SU-DHL-6 (cell line): ENCODE data around the gene ARHGAP40.

Source experiments
- H2AFZ ChIP-seq: fragments of 200-600 bp; sonication (generic); 2 replicates; pipeline ENCODE4 v1.6.1; 2014; ENCODE audit warnings: low read depth, mild to moderate bottlenecking, moderate library complexity, mixed read lengths, antibody characterized with exemption, low read length; ENCODE audit not compliant: severe bottlenecking
- H3F3A ChIP-seq: fragments of 200-600 bp; shearing (Covaris generic); 2 replicates; pipeline ENCODE4 v1.6.0; 2016; ENCODE audit warnings: antibody characterized with exemption, mild to moderate bottlenecking; ENCODE audit not compliant: insufficient read depth
- H3K27ac ChIP-seq: fragments of 200-600 bp; sonication (generic); 2 replicates; pipeline ENCODE4 v1.5.1; 2016; ENCODE audit warnings: low read depth, mild to moderate bottlenecking, low read length, moderate library complexity, mixed read lengths
- H3K27me3 ChIP-seq: fragments of 200-600 bp; sonication (generic), shearing (Covaris generic); 2 replicates; pipeline ENCODE4 v1.6.0; 2014; ENCODE audit warnings: mild to moderate bottlenecking, low read length
- H3K36me3 ChIP-seq: fragments of 200-600 bp; sonication (generic); 2 replicates; pipeline ENCODE4 v1.6.1; 2014; ENCODE audit warnings: mild to moderate bottlenecking, low read length, mixed read lengths
- H3K4me2 ChIP-seq: fragments of 300-600, 200-600 bp; shearing (Covaris generic), sonication (generic); 2 replicates; pipeline ENCODE4 v1.6.0; 2014; ENCODE audit warnings: low read length, low read depth, mild to moderate bottlenecking; ENCODE audit not compliant: poor library complexity, severe bottlenecking
- H3K4me3 ChIP-seq: fragments of 200-600 bp; sonication (generic); 2 replicates; pipeline ENCODE4 v1.5.1; 2014; ENCODE audit warnings: antibody characterized with exemption, low read length, mild to moderate bottlenecking, mixed read lengths; ENCODE audit not compliant: insufficient read depth, poor library complexity, severe bottlenecking
- H3K79me2 ChIP-seq: fragments of 200-600 bp; sonication (generic); 2 replicates; pipeline ENCODE4 v1.6.1; 2014; ENCODE audit warnings: mild to moderate bottlenecking, low read length, moderate library complexity; ENCODE audit not compliant: insufficient read depth
- H3K9ac ChIP-seq: fragments of 200-600 bp; sonication (generic); 2 replicates; pipeline ENCODE4 v1.7.0; 2014; ENCODE audit warnings: mild to moderate bottlenecking, low read length
- H3K9me2 ChIP-seq: fragments of 200-600 bp; sonication (generic); replicated peaks from 2 replicates; pipeline ENCODE4 v1.6.1; 2014; ENCODE audit warnings: low read length; ENCODE audit not compliant: insufficient read depth
- H3K9me3 ChIP-seq: fragments of 200-600 bp; sonication (generic); 2 replicates; pipeline ENCODE4 v1.6.1; 2014; ENCODE audit warnings: low read length, mixed read lengths; ENCODE audit not compliant: insufficient read depth
- H4K20me1 ChIP-seq: fragments of 200-600 bp; sonication (generic); 2 replicates; pipeline ENCODE4 v1.6.1; 2014; ENCODE audit warnings: low read depth, mild to moderate bottlenecking, antibody characterized with exemption, low read length, moderate library complexity, mixed read lengths
- CTCF ChIP-seq: fragments of 200-600 bp; sonication (generic); IDR thresholded peaks from one replicate; pipeline ENCODE4 v1.5.1; 2017; ENCODE audit warnings: antibody characterized with exemption, mild to moderate bottlenecking, low read length, moderate library complexity; ENCODE audit not compliant: insufficient read depth, poor library complexity, severe bottlenecking
- EZH2phosphoT487 ChIP-seq: fragments of 200-600 bp; sonication (generic), shearing (Covaris generic); conservative IDR thresholded peaks from 2 replicates; pipeline ENCODE4 v1.6.1; 2018; ENCODE audit warnings: mild to moderate bottlenecking, antibody characterized with exemption, low read length, moderate library complexity, mixed read lengths

The ARHGAP40 gene

GRCh38 chr20:38649275-38649891 lies 47.8 kb downstream of the ARHGAP40 start:
- no peaks in the 10 kb centered on the region for H3K27me3 ChIP-seq
- no peak overlapping the region for H2AFZ ChIP-seq
- H3F3A ChIP-seq = no peaks in the 10 kb centered on the region
- H3K9me3 ChIP-seq = no peaks in the 10 kb centered on the region
- no peak overlapping the region for H3K4me3 ChIP-seq
- no peaks in the 10 kb centered on the region for H4K20me1 ChIP-seq
- H3K79me2 ChIP-seq = no peaks in the 10 kb centered on the region
- no peaks in the 10 kb centered on the region for H3K36me3 ChIP-seq
- H3K27ac ChIP-seq = no peak overlapping the region
- TF ChIP-seq EZH2phosphoT487 (no peak), CTCF (peak; percentile 30)
- H3K9ac ChIP-seq = no peak overlapping the region
- H3K4me2 ChIP-seq = no peak overlapping the region
- no peaks in the 10 kb centered on the region for H3K9me2 ChIP-seq

- Histone ChIP-seq H3K27me3 (no peaks in the 10 kb centered on the region), H3K9me3 (no peaks in the 10 kb centered on the region), H2AFZ (no peak overlapping the region), H3K36me3 (no peaks in the 10 kb centered on the region), H3K27ac (no peak overlapping the region), H3K79me2 (no peaks in the 10 kb centered on the region), H3K9ac (no peak overlapping the region), H3K4me2 (no peak overlapping the region), H4K20me1 (no peaks in the 10 kb centered on the region), H3F3A (no peaks in the 10 kb centered on the region), H3K4me3 (no peak overlapping the region), H3K9me2 (no peaks in the 10 kb centered on the region)
- TF ChIP-seq CTCF = no peak
Observed at GRCh38 chr20:38650010-38650409, 48.4 kb downstream of the ARHGAP40 start.

DNA sequence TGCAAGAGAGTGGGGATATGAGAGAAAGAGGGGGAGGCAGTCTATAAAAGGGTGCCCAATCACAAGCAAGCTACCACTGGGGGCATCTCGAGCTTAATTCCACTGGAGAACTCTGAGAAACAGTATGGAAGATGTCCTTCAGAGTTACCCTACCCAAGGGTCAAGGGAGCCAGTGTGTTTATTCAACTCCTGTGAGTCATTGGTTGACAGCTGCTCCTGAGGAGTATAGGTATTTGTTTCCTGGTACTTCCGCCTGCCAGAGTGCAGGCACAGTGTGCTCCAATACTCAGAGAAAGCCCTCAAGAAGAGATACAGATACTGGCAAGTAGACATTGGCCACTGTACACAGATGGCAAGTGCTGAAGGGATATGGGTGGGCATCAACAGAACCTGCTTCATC lies 49.5 kb downstream of the ARHGAP40 start:
- no peak overlapping the region for H2AFZ ChIP-seq
- H3K9me3 ChIP-seq = no peaks in the 10 kb centered on the region
- no peaks in the 10 kb centered on the region for H3K9me2 ChIP-seq

More for the DNA sequence above, 49.5 kb downstream of the ARHGAP40 start:
- Histone ChIP-seq H3K9ac (no peak overlapping the region), H3F3A (no peaks in the 10 kb centered on the region), H3K27ac (no peak overlapping the region), H3K36me3 (no peaks in the 10 kb centered on the region), H3K4me2 (no peak overlapping the region), H3K27me3 (no peaks in the 10 kb centered on the region), H3K79me2 (no peaks in the 10 kb centered on the region), H4K20me1 (no peaks in the 10 kb centered on the region), H3K4me3 (no peak overlapping the region)
- TF ChIP-seq CTCF (no peak), EZH2phosphoT487 (no peak)
